HepG2 (cell line): ENCODE results near the gene PSMB8. TPM values are rescaled to one million over a fixed set of nuclear protein-coding genes. Genes with fewer than 3 reads are reported as not detected.

Experiments used
- ATAC-seq: fragments of 200-7000 bp; cut with Tn5 transposase; 3 replicates; pipeline ENCODE4 v1.9.1; 2020; ENCODE audit warnings: mild to moderate bottlenecking, moderate library complexity
- BruUV-seq: library from RNA; stranded (reverse); fragments of 400-500 nt; replicated peaks from 2 replicates; lab custom pipeline; 2021; lab: Mats Ljungman, UMichigan
- CTCF ChIA-PET: fragments of 300-600 bp; formaldehyde crosslinking; extraction: SDS; loops from one replicate; lab custom pipeline; 2021; ENCODE audit warnings: low total read pairs, inconsistent platforms, low intra/inter-chr PET ratio; lab: Yijun Ruan, JAX
- POLR2A ChIA-PET: fragments of 350-600 bp; sonication (Branson Sonifier 250); formaldehyde crosslinking; loops from one replicate; lab custom pipeline; 2020; ENCODE audit warnings: antibody characterized with exemption, inconsistent platforms; lab: Yijun Ruan, JAX
- DNase-seq: peaks from one replicate; pipeline ENCODE4 v3.0.0-alpha.2; 2015; ENCODE audit warnings: low spot score
- FAIRE-seq: peaks from 3 replicates; lab custom pipeline; 2011; peaks lifted over from hg19 to GRCh38; lab: Jason Lieb, UNC
- H2AFZ ChIP-seq: one replicate; pipeline ENCODE4 v1.6.1; 2011; ENCODE audit warnings: low read length, inconsistent platforms
- H3K27ac ChIP-seq: fragments of 300-600 bp; 3 replicates; pipeline ENCODE4 v1.8.0; 2011; ENCODE audit warnings: mixed run types, mild to moderate bottlenecking, mixed read lengths, low read length, inconsistent platforms; ENCODE audit not compliant: insufficient read depth; ENCODE audit errors: extremely low read length
- H3K27me3 ChIP-seq, 2 experiments: fragments of 200-600 bp in 1 of 2; 2 replicates in 1 of 2; 3 replicates in 1 of 2; pipeline versions ENCODE4 v1.6.0 to v1.8.0; 2011; ENCODE audit warnings: low read length in 2 of 2, mild to moderate bottlenecking in 2 of 2, moderate library complexity in 2 of 2, inconsistent platforms in 1 of 2; ENCODE audit not compliant: insufficient read depth in 2 of 2, control insufficient read depth in 1 of 2
- H3K36me3 ChIP-seq, 2 experiments: fragments of 200-600 bp in 1 of 2; replicated peaks in 1 of 2; 2 replicates in 1 of 2; 3 replicates in 1 of 2; pipeline versions ENCODE4 v1.5.1 to v1.8.0; 2011; ENCODE audit warnings: low read length in 2 of 2, inconsistent platforms in 1 of 2; ENCODE audit not compliant: insufficient read depth in 2 of 2, control insufficient read depth in 1 of 2
- H3K4me1 ChIP-seq: 2 replicates; pipeline ENCODE4 v1.5.1; 2012; ENCODE audit warnings: low read length, inconsistent platforms; ENCODE audit not compliant: insufficient read depth
- H3K4me2 ChIP-seq: 2 replicates; pipeline ENCODE4 v1.6.0; 2011; ENCODE audit warnings: low read depth, low read length, inconsistent platforms
- H3K4me3 ChIP-seq, 3 experiments: fragments of 200-600 bp in 1 of 3; sonication (generic), shearing (Covaris generic) in 1 of 3; replicated peaks in 1 of 3; 2 replicates each; pipeline ENCODE4 v1.5.1; 2011 to 2016; ENCODE audit warnings: low read length in 3 of 3, inconsistent platforms in 2 of 3, low read depth in 2 of 3, mild to moderate bottlenecking in 2 of 3, control low read depth in 1 of 3, mixed read lengths in 1 of 3; ENCODE audit not compliant: insufficient read depth in 1 of 3
- H3K79me2 ChIP-seq: one replicate; pipeline ENCODE4 v1.6.1; 2011; ENCODE audit warnings: low read length, inconsistent platforms; ENCODE audit not compliant: insufficient read depth
- H3K9ac ChIP-seq: 2 replicates; pipeline ENCODE4 v1.6.0; 2011; ENCODE audit warnings: mild to moderate bottlenecking, low read depth, low read length, inconsistent platforms; ENCODE audit not compliant: insufficient read depth
- H3K9me3 ChIP-seq: 2 replicates; pipeline ENCODE4 v1.5.1; 2012; ENCODE audit warnings: mild to moderate bottlenecking, low read length
- H4K20me1 ChIP-seq: 2 replicates; pipeline ENCODE4 v1.6.0; 2011; ENCODE audit warnings: inconsistent platforms, mild to moderate bottlenecking, low read length, moderate library complexity; ENCODE audit not compliant: insufficient read depth
- FLYWCH1 ChIP-seq: sonication (generic); formaldehyde crosslinking; IDR thresholded peaks from 2 replicates; pipeline ENCODE4 v1.8.1; 2023; ENCODE audit warnings: mild to moderate bottlenecking, missing genetic modification reagents
- HDAC1 ChIP-seq: sonication (generic); formaldehyde crosslinking; IDR thresholded peaks from 2 replicates; pipeline ENCODE4 v1.5.1; 2020; ENCODE audit warnings: mild to moderate bottlenecking, missing genetic modification reagents
- KDM5B ChIP-seq: sonication (generic); formaldehyde crosslinking; IDR thresholded peaks from 2 replicates; pipeline ENCODE4 v1.4.0; 2020; ENCODE audit warnings: missing genetic modification reagents, mild to moderate bottlenecking, borderline replicate concordance
- MBNL3 ChIP-seq: fragments of 250-450 bp; sonication (Bioruptor Pico); conservative IDR thresholded peaks from 2 replicates; pipeline ENCODE4 v1.8.0; 2022; ENCODE audit warnings: mild to moderate bottlenecking, inconsistent platforms
- NR2F2 ChIP-seq: IDR thresholded peaks from 2 replicates; pipeline ENCODE4 v1.6.1; 2012; ENCODE audit warnings: low read depth, inconsistent platforms, borderline replicate concordance
- RAD51 ChIP-seq: fragments of 450-650 bp; IDR thresholded peaks from 2 replicates; pipeline ENCODE4 v1.6.1; 2016; ENCODE audit warnings: borderline replicate concordance
- SMARCC2 ChIP-seq: fragments of 450-650 bp; IDR thresholded peaks from 2 replicates; pipeline ENCODE4 v1.6.1; 2017; ENCODE audit warnings: antibody characterized with exemption, mild to moderate bottlenecking
- SNRNP70 ChIP-seq: fragments of 200-400 bp; formaldehyde crosslinking; IDR thresholded peaks from 2 replicates; pipeline ENCODE4 v1.6.1; 2017; ENCODE audit warnings: mild to moderate bottlenecking, low read depth, low read length, moderate library complexity
- SUZ12 ChIP-seq: fragments of 150-350 bp; IDR thresholded peaks from 2 replicates; pipeline ENCODE4 v1.6.1; 2014; ENCODE audit warnings: low read depth, low read length
- TEF ChIP-seq: sonication (generic); formaldehyde crosslinking; IDR thresholded peaks from 2 replicates; pipeline ENCODE4 v1.5.0; 2020; ENCODE audit warnings: missing genetic modification reagents
- ZC3H13 ChIP-seq: sonication (generic); formaldehyde crosslinking; IDR thresholded peaks from 2 replicates; pipeline ENCODE4 v1.8.1; 2023; ENCODE audit warnings: mild to moderate bottlenecking, missing genetic modification reagents, moderate library complexity
- ZFP82 ChIP-seq: sonication (generic); formaldehyde crosslinking; IDR thresholded peaks from 2 replicates; pipeline ENCODE4 v1.5.1; 2020; ENCODE audit warnings: mild to moderate bottlenecking, missing genetic modification reagents, borderline replicate concordance
- ZNF329 ChIP-seq: sonication (generic); formaldehyde crosslinking; IDR thresholded peaks from 2 replicates; pipeline ENCODE4 v1.9.0; 2021; ENCODE audit warnings: low read depth, mild to moderate bottlenecking, missing genetic modification reagents
- ZNF337 ChIP-seq: sonication (generic); formaldehyde crosslinking; IDR thresholded peaks from 2 replicates; pipeline ENCODE4 v1.5.1; 2020; ENCODE audit warnings: missing genetic modification reagents, low read depth, mild to moderate bottlenecking, borderline replicate concordance
- ZNF34 ChIP-seq: sonication (generic); formaldehyde crosslinking; IDR thresholded peaks from 2 replicates; pipeline ENCODE4 v1.4.0; 2020; ENCODE audit warnings: mild to moderate bottlenecking, missing genetic modification reagents, borderline replicate concordance
- ZNF629 ChIP-seq: sonication (generic); formaldehyde crosslinking; conservative IDR thresholded peaks from 2 replicates; pipeline ENCODE4 v1.5.0; 2020; ENCODE audit warnings: missing genetic modification reagents
- WGBS: methylation state at CpG from one replicate; pipeline ENCODE4 v1.1.6; 2017; ENCODE audit warnings: low lambda C conversion rate; 5-methylcytosine and 5-hydroxymethylcytosine counted together
- in situ Hi-C: cut with HindIII; loops from 2 replicates; pipeline ENCODE4 v1.10.0; 2017; ENCODE audit warnings: low pct_unique_long_range_greater_than_20kb; ENCODE audit not compliant: extremely low pct_ligation_motif_present
- intact Hi-C: fragments of 100-400 bp; cut with micrococcal nuclease; formaldehyde crosslinking; loops from one replicate; pipeline ENCODE4 v1.10.0; 2022; ENCODE audit not compliant: unreplicated experiment
- polyA plus RNA-seq, 8 experiments: library from polyadenylated mRNA; depleted of rRNA in 3 of 8; stranded (reverse) in 7 of 8; unstranded in 1 of 8; fragments of >200 nt; fragmentation: Illumina TruSeq in 4 of 8; extraction: Trizol in 4 of 8; gene quantifications; 2 replicates each; pipeline versions ENCODE4 v1.2.1 to v1.2.3, GENCODE V29; 2011 to 2016; ENCODE audit warnings: low read depth in 4 of 8, missing spikeins in 1 of 8, mixed read lengths in 1 of 8; ENCODE audit not compliant: insufficient read depth in 1 of 8
- total RNA-seq, 5 experiments: library from RNA; depleted of rRNA; stranded (reverse); fragments of >200 nt; fragmentation: Illumina TruSeq; extraction: Trizol; gene quantifications; 2 replicates each; pipeline ENCODE4 v1.2.3, GENCODE V29; 2016; ENCODE audit warnings: low read depth in 1 of 5

PSMB8 gene
- total and polyA plus RNA-seq, 2 of the 13 experiments (the other 11 are each of a cell fraction or from before 2014, with no cell fraction given): 30.7 to 64.7 TPM

- in situ Hi-C loops: loop anchor here (5.0 kb wide), 1 partner anchor 86 kb away; no protein-coding TSS in a partner anchor
- 23% methylated on average over 1 of the region's 1 CpG for whole genome bisulfite sequencing
- no peak for DNase-seq
- H3K9ac ChIP-seq: no peak overlapping the region
- ATAC-seq: no peak
- no peaks in the 10 kb centered on the region for H3K9me3 ChIP-seq
- no peak overlapping the region for H2AFZ ChIP-seq
- BruUV-seq: no TSS peak
- TF ChIP-seq ZNF629 (CRISPR knock-in tag) (no peak), ZNF329 (CRISPR knock-in tag) (no peak)
- no peak overlapping the region for H3K27ac ChIP-seq
- H3K79me2 ChIP-seq: peaks cover 2% of the 10 kb centered on the region
- H3K4me2 ChIP-seq: no peak overlapping the region
- peaks cover 20% of the 10 kb centered on the region for H3K4me1 ChIP-seq
- ChIA-PET CTCF (no interaction called here), POLR2A (no interaction called here)
- no peaks in the 10 kb centered on the region for H3K36me3 ChIP-seq
- H4K20me1 ChIP-seq: no peaks in the 10 kb centered on the region
- H3K27me3 ChIP-seq: peaks cover 0 to 20% of the 10 kb centered on the region in 2 experiments; a peak in 2 of 5 replicates
- H3K4me3 ChIP-seq: no peak overlapping the region
- no peak for FAIRE-seq
- intact Hi-C loops: loop anchor here (5.0 kb wide), 1 partner anchor 41 kb away; no protein-coding TSS in a partner anchor
These were observed 47.0 kb upstream of the PSMB8 start for GRCh38 chr6:32890831-32891230.

- no peak overlapping the region for H3K27ac ChIP-seq
- no peaks in the 10 kb centered on the region for H3K36me3 ChIP-seq
- no peak overlapping the region for H3K4me3 ChIP-seq
- intact Hi-C loops (loop anchor here (5.0 kb wide), 1 partner anchor 78 kb away; the partner anchor contains the start of gene BRD2), in situ Hi-C loops (loop anchor here (5.0 kb wide), 1 partner anchor 58 kb away; no protein-coding TSS in a partner anchor)
- H3K9ac ChIP-seq: no peak overlapping the region
- peaks cover 0 to 20% of the 10 kb centered on the region in 2 experiments; a peak in 2 of 5 replicates for H3K27me3 ChIP-seq
- no TSS peak for BruUV-seq
- peaks cover 12% of the 10 kb centered on the region for H3K4me1 ChIP-seq
- ChIA-PET POLR2A (no interaction called here), CTCF (no interaction called here)
- DNase-seq (no peak), ATAC-seq (no peak)
- no peak overlapping the region for H2AFZ ChIP-seq
- H3K9me3 ChIP-seq: no peaks in the 10 kb centered on the region
- H4K20me1 ChIP-seq: no peaks in the 10 kb centered on the region
- TF ChIP-seq HDAC1: no peak
- TF ChIP-seq RAD51: no peak
- TF ChIP-seq NR2F2: no peak
- no peak for TF ChIP-seq ZC3H13
- no peak for TF ChIP-seq MBNL3 (CRISPR knock-in tag)
- no peak for TF ChIP-seq KDM5B (CRISPR knock-in tag)
- no peak for TF ChIP-seq ZNF337 (CRISPR knock-in tag)
- no peak for TF ChIP-seq ZFP82 (CRISPR knock-in tag)
- TF ChIP-seq SNRNP70: no peak
- TF ChIP-seq TEF (CRISPR knock-in tag): no peak
- TF ChIP-seq ZNF34 (CRISPR knock-in tag): no peak
- TF ChIP-seq SUZ12: no peak
- TF ChIP-seq FLYWCH1 (CRISPR knock-in tag): no peak
- TF ChIP-seq SMARCC2: no peak
- TF ChIP-seq, all 625 proteins: peak for 0
- no peak for FAIRE-seq
- peaks cover 2% of the 10 kb centered on the region for H3K79me2 ChIP-seq
- no peak overlapping the region for H3K4me2 ChIP-seq
- 16% methylated on average over 1 of the region's 1 CpG for WGBS
These were observed 45.7 kb upstream of the PSMB8 start for GRCh38 chr6:32889533-32889932.
